HG02884 (cell line): Measurements from ENCODE around the gene PLCXD1.
"Not testable (repeated sequence)": the region's sequence is repeated elsewhere in the genome, so short reads cannot be mapped to it uniquely, and the experiment has no call there.

Experiments
- ATAC-seq: cut with Tn5 transposase; IDR thresholded peaks from one replicate; pipeline ENCODE4 v1.9.1; 2021; ENCODE audit warnings: mild to moderate bottlenecking, moderate library complexity; ENCODE audit not compliant: unreplicated experiment

Gene PLCXD1

DNA sequence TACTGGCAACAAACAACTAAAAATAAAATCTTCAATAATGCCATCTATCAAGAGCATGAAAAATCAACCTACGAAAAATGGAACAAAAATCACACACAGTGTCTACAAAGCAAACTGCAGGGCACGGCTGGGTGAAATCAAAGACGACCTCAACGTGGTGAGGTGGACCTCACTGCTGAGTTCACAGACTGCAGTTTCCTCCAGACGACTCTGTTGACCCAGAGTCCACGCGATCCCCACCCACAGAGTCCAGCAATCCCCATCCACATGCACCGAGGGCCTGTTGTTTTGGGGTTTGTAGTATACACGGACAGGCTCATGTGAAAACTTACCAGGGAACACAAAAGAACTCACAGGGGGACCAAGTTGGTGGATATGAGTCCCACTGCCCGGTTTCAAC is 68.5 kb downstream of the PLCXD1 start:
- ATAC-seq: no peak

DNA sequence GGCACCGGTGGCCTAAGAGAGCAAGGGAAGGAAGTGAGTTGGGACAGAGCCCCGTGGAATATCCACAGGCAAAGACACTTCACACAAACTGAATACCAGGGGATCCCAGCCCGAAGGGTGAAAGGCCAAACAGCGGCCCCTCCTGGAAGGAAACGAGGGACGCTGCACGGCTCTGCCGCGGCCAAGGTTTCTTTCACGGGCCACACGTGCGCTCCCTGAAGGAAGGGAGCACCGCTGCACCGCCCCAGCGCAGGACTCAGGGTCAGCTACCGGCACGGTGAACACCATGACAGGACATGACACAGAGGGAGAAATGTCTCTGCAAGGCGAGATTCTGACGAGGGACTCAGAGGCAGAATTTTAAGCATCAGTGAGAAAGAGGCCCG is 69.0 kb downstream of the PLCXD1 start:
- no peak for ATAC-seq

GRCh38 chrX:350534-351323 is 69.5 kb downstream of the PLCXD1 start:
- ATAC-seq: no peak

DNA sequence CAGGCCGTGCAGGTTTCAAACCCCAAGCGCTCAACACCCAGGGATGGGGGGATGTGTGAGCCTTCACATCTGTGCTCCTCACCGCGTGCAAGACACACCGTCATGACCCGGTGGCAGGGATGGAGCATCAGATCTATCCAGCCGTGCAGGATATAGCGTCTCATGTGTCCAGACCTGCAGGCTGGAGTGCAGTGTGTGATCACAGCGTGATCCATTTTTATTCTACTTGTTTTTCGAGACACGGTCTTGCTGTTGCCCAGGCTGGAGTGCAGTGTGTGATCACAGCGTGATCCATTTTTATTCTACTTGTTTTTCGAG is 70.1 kb downstream of the PLCXD1 start:
- ATAC-seq: not testable (repeated sequence)

GRCh38 chrX:351736-352135 is 70.6 kb downstream of the PLCXD1 start:
- ATAC-seq: no peak

GRCh38 chrX:352181-352580 is 71.0 kb downstream of the PLCXD1 start:
- ATAC-seq: no peak

DNA sequence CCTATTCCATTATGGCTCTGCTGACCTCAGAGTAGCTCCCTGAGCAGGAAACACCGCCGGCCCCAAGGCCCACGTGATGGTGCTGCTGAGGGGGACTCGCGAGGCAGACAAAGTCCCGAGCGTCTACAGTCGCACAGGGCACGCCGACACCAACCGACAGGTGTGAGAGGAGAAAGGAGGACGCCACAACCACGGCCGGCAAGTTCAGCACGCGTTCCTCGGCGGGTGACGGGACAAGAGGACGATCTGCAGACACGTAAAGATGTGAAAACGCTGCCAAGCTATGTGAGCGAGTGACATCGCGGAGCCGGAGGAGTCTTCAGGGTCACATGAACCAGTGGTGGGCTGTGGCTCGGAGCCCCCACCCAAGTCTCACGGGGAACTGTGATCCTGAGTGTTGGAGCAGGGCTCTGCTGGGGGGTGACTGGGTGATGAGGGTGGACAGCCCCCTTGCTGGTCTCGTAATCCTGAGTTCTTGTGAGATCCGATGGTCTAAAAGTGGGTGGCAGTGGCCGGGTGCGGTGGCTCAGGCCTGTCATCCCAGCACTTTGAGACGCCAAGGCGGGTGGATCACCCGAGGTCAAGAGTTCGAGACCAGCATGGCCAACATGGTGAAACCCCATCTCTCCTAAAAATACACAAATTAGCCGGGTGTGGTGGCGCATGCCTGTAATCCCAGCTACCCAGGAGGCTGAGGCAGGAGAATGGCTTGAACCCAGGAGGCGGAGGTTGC is 71.6 kb downstream of the PLCXD1 start:
- no peak for ATAC-seq
